Daoy (cell line): ENCODE data around the gene PARM1. TPM values are rescaled to one million over a fixed set of nuclear protein-coding genes. Genes with fewer than 3 reads are reported as not detected.

Source experiments
- DNase-seq: peaks from one replicate; pipeline ENCODE4 v3.0.0-alpha.2; 2015; ENCODE audit warnings: low read depth
- total RNA-seq: library from RNA; depleted of rRNA; stranded (reverse); fragments of >200 nt; shearing (Covaris generic); gene quantifications from 2 replicates; pipeline ENCODE4 v1.2.3, GENCODE V29; 2014

PARM1 gene
- total RNA-seq, 1 experiment from 2014 or later = 0.63 TPM

DNA sequence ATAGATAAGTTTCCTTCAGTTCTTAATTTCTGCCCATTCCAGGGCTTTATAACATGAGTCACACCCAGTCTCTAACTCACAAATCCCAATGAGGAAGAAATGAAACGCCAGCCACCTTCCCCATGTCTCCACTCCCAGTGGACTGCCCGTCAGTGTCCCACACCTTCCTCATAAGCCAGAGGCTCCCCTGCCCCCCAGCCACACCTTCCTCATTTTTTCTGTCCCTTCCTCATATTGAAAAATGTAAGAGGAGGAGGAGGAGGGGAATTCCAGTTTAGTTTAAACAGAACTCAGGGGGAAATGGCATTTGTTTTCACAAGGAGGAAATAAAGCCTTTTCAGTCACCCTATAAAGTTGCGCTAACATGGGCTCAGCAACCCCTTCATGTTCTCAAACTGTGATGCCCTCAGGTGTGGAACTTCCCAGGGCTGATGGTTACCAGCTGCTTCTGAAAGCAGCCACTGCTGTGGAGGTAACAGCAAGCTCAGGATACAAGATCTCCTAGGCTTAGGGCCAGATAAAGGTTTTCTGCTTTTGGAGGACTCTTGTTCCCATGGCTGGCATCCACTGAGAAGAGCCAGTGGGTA lies 97.8 kb downstream of the PARM1 start:
- DNase-seq = no peak

DNA sequence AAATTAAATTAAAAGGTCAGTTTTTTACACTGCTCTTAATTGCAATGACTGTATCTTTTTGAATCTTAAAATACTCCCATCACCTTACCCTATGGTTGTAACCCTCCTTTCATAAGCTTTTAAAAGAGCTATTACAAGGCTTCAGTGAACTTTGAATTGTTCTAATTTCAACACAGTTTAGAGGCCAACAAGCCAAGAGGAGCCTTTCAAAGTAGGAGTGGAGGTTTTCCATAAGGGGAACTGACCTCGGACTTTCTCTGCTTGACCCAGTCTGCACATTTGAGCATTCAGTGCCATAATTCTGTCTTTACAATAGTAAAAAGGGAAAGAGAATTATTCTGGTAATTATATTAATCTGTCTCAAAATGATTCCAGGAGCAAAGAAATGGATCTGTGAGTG lies 98.9 kb downstream of the PARM1 start:
- DNase-seq = no peak

GRCh38 chr4:75034523-75034922 lies 101.6 kb downstream of the PARM1 start:
- no peak for DNase-seq

- no peak for DNase-seq
These were observed 102.4 kb downstream of the PARM1 start for GRCh38 chr4:75035321-75035720.

GRCh38 chr4:75036046-75036830 lies 103.3 kb downstream of the PARM1 start:
- DNase-seq = no peak

DNA sequence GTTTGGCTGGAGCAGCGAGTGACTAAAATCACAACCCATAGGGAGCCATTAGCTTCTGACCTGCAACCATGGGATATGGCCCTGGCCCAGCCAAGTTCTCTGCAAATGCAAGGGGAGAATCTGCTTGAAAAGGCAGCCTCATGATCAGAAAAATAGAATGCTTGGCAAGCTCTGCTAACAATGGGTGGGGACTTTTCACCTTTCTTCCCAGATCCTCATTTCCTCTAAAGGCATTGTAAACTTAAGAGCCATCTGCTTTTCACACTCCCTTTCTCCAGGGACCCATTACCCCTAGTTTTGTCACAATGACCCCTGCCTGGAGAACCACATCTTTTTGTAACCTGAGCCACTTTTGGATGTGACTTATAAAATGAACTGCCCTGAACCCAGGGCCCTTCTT lies 104.3 kb downstream of the PARM1 start:
- no peak for DNase-seq

DNA sequence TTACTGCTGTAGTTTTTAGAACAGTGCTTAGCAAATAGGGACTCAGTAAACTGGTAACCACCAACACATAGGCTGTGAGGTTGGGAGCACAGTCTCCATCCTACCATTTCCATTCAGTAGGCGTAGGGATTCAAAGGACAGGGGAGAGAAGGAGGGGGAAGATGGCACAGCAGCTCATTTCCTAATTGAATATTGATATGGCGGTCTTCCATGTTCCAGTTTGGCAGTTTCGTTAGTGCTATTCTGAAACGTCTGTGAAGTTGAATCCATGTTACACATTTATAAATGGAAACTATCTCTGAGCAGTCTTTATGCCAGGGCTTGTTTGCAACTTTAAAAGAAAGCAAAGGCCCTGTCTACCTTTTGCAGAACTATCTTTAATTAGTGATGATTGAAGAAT lies 105.5 kb downstream of the PARM1 start:
- DNase-seq = no peak

- DNase-seq = peak; percentile 1
These were observed 107.8 kb downstream of the PARM1 start for GRCh38 chr4:75040703-75041102.

DNA sequence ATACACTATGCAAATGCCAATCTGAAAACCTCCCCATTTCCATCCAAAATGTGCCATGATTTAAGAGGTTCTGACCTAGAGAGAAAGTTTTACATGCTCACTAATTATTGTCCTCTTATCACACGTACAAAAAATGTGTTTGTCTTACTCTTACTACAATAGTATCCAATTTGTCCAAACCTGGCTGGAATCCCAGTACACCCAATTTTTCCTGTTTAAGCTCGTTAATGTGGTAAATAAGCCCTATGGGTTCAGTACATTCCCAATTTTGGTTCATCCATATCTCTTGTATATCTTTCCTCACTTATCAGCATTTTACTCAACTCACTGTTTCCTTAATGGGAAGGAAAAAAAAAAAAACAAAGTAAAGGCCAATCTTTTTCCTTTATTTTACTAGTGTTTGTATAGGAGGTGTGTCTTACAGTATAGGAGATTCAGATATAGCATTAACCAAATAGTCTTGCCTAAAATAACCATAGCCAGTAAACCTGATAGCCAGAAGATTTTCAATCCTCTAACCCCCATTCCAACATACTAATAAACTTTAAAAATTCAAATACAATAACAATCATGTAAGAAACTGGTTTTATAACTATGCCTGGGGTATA lies 109.8 kb downstream of the PARM1 start:
- DNase-seq = no peak

GRCh38 chr4:75046226-75046625 lies 113.3 kb downstream of the PARM1 start:
- no peak for DNase-seq

GRCh38 chr4:75046641-75047040 lies 113.7 kb downstream of the PARM1 start:
- no peak for DNase-seq

- no peak for DNase-seq
These were observed 115.4 kb downstream of the PARM1 start for GRCh38 chr4:75048208-75048879.

GRCh38 chr4:75051431-75051830 lies 118.5 kb downstream of the PARM1 start:
- no peak for DNase-seq

GRCh38 chr4:75053352-75053751 lies 120.4 kb downstream of the PARM1 start:
- no peak for DNase-seq

GRCh38 chr4:75054078-75054477 lies 121.2 kb downstream of the PARM1 start:
- DNase-seq = no peak

GRCh38 chr4:75056277-75056676 lies 123.4 kb downstream of the PARM1 start:
- DNase-seq = no peak

GRCh38 chr4:75057369-75057768 lies 124.5 kb downstream of the PARM1 start:
- no peak for DNase-seq

DNA sequence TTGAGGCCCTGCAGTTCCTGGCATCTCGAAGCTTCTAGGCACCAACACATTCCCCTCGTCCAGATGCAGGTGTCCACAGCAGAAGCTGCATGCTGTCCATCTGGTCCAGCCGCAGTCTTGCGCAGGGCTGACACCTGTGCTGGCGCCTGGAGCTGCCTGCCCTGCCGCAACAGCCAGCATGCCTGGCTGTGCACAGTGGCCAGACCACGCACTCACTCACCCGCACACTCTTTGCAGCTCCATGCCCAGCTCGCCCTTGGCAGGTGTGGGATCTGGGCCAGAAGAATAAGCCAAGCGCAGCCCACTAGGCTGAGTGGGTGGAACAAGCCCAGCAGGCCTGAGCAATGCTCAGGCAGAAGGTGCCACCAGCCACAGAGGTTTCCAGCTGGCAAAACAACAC lies 125.6 kb downstream of the PARM1 start:
- DNase-seq = no peak

DNA sequence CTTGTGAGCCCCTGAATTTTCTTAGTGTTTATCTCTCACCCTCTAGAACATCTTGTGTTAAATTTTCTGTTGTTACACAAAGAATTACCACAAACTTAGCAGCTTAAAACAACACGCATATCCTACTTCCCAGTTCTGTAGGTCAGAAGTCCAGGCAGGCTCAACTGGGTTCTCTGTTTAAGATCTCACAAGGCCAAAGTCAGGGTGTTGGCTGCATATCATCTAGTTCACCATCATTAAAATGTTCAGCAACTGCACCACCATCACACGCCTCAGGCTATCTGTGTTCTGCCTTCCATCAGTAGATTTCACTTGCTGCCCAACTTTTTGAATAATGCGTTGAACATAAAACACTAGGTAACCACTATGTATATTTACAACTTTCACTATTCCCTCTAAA lies 130.5 kb downstream of the PARM1 start:
- DNase-seq = no peak

- no peak for DNase-seq
These were observed 133.0 kb downstream of the PARM1 start for GRCh38 chr4:75065909-75066308.

DNA sequence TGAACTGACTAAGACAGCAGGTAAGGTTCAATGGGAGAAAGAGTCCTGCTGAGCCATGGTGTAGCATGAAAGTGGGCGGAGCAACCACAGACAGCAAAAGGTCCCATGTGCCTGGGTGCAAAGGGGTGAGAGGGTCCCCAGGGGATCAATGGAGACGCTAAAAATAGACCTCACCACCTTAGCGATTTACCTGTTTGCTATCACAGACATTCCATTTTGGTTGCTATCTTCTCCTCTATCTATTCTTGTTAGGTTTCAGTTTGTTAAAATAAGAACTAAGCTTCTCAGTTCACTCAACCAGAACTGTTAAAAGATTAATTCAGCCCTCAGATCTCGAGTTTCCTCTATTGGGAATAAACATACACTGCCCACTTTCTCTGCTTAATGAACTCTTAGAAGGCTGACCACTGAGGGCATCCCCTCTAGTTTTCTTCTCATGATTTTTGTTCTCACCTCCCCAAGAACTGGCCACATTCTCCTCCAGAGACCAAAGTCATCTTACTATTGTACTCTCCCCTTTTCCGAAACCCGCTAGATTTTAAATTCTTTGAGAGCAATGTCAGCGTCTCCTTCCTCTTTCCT lies 136.7 kb downstream of the PARM1 start:
- DNase-seq = no peak

DNA sequence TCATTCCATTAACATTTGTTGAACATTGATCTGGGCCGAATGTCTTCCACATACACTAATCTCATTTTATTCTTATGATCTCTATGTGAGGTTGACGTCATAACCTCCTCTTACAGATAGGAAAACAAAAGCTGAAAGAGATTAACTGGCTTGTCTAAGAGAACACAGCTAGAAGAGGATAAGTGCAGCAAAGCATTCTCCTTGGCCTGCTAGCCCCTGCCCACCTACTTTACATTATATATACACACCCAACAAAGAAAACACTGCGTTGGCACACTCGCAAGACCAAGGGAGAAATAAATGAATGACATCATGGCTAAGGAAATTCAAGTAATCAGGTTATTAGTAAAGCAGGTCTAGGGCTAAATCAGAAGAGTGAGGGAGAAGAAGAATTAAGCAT lies 138.4 kb downstream of the PARM1 start:
- no peak for DNase-seq
